HTERT RPE-1 (cell line): ENCODE results near the gene HILPDA.
"Not testable (repeated sequence)": the region's sequence is repeated elsewhere in the genome, so short reads cannot be mapped to it uniquely, and the experiment has no call there.

Source experiments
- in situ Hi-C: fragments of 300-500 bp; cut with MboI; formaldehyde crosslinking; loops from 4 replicates; pipeline ENCODE4 v1.14.3; 2020; ENCODE audit warnings: low sequenced_read_pairs

Gene HILPDA

DNA sequence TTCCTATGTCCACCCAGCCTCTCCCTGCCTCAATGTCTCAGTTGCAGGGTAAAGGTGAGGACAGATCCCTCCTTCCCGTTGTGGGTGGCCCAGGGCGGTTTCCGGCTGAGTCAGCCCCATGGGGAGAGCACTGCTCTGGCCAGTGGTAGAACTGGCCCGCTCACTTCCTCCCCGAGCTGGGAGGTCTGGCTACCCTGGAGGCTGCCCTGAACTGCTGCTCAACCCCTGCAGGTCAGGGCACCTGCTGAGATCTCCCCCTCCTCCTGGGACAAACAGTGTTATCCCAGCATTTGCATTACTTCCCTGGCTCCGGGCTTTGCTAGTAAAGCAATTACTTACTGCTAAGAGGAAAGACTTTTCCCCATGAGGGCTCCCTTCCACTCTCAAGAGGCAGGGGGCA is 24.5 kb upstream of the HILPDA start:
- in situ Hi-C loops, result no loop called here

DNA sequence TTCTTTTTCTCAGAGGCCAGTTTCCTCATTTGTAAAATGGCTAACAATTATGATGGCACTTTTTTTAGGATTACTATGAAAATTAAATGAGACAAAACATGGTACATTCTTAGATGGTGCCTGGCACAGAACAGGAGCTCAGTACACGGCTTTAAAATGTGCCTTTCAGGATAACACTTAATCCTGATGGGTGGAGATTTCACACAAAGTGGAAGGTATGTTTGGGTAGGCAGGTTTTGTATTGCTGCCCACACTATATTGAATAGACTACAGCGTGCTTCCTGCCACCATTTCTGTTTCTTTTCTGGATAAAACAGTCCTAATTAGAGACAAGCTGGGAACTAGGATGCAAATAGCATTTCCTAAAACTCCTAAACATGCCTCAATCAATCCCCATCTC is 23.9 kb upstream of the HILPDA start:
- in situ Hi-C loops, result no loop called here

DNA sequence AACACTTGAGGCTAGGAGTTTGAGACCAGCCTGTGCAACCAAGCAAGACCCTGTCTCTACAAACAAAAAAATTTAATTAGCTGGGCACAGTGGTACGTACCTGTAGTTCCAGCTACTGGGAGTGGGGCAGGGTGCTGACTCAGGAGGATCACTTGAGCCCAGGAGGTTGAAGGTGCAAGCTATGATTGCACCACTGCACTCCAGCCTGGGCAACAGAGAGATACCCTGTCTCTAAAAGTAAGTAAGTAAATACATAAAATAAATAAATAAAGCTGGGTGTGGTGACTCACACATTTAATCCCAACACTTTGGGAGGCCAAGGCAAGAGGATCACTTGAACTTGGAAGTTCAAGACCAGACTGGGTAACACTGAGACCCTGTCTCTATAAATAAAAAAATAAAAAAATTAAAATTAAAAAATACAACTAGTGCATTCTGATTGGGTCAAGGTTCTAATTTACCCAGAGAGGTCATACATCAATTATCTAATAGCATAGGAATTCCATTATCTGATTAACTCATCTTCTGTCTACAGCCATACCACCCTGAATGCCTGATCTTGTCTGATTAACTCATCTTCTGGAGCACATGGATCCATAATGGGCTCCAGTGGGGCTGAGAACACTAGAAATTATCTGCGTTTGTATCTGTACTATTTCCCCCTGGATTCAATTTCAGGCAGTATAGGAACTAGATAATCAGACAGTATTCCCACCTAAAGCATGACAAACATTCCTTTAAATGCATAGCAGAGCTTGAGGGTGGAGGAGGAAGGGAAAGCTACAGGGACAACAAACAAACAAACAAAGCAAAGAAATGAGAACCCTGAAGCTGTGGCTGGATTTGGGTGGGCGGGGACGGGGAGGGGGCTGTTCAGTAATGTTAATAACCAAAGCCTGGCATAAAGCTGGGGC is 21.0 kb upstream of the HILPDA start:
- in situ Hi-C loops, result no loop called here

DNA sequence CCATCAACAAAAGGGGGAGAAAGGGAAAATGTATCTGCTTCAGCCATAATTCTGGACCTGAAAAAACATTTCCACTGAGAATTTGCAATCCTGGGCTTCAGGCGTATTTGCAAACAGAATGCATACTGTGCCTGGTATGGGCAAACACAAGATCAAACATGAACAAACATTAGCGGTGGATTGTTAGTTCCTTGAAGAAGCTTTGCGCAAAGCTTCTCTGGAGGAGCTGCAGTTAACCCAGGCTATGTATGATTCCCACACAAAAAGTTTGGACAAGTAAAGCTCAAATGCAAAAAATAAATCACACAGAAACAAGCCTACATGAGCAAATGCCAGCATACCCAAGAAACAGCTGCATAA is 20.4 kb upstream of the HILPDA start:
- in situ Hi-C loops, result no loop called here

DNA sequence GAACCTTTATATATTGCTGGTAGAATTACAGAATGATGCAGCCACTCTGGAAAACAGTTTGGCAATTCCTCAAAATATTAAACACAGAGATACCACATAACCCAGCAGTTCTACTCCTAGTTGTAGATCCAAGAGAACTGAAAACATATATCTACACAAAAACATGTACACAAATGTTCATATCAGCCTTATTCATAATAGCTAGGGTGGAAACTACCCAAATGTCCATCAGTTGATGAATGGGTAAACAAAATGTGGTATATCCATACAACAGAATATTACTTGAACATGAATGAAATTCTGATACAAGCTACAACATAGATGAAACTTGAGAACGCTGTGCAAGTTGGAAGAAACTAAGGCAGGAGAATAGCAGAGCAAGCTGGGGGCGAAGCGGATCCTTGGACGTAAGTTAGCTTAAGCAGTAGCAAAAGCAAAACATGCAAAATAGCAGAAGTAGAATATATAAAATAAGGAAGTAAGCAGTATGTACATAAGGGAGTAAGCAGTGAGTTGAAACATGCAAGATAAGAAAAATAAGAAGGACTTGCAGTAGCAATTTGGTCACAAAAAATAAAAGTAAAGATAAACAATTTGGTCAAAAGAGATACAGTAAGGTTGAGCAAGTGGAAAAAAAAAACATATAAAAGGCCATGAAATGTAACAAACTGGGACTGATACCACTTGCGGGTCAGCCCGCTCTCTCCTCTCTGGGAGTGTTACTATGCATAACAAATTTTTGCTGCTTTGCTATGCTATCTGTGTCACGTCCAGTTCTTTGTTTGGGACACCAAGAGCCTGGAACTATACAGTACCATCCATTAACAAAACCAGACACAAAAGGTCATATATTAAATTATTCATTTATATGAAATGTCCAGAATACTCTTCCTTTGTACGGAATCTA is 18.0 kb upstream of the HILPDA start:
- in situ Hi-C loops, result no loop called here

DNA sequence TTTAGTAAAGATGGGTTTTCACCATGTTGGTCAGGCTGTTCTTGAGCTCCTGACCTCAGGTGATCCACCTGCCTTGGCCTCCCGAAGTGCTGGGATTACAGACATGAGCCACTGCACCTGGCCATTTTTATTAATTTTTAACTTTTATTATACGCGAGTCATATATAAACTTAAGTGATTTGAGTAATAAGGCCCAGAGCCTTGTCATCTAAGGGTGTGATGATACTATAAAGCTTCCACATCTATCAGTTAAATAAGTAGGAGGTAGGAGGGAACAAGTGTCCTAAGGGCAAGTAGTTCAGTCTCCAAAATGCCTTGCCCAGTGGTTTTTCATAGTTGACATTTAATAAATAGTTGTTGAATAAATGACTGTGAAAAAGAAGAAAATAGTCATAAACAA is 13.3 kb upstream of the HILPDA start:
- in situ Hi-C loops, result no loop called here

DNA sequence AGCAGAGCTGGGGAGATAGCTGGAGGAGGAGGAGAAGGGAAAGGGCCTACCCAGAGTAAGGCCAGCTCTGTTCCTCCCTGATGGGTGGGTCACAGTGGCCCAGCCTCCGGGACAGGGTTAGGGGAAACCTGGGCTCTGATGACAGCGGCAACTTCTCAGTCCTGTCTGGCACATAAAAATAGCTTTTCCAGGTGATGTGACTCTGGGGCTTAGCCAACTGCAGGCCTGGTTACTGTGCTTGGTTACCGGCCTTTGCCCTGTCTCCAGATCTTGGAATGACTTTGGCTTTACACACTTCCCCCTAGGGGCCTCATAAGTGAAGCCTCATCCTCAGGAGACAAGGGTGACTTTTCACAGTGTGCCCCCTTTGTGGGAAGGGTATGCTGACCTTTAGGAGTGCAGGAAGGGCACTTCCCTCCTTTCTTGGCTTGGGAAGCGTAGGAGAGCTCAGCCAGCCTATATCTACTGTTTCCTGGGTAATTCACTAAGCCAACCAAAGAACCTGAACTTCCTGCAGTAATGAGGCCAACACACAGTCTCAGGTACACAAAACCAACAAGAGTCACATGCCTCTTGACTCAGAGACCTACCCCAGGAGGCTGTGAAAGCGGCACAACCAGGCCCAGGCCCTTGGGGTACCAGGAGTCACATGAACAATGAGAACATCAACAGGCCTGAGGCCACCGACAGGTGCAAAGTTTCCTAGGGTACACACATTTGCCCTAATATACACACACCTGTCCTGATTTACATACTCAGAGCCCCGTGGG is 11.7 kb upstream of the HILPDA start:
- in situ Hi-C loops, result no loop called here

DNA sequence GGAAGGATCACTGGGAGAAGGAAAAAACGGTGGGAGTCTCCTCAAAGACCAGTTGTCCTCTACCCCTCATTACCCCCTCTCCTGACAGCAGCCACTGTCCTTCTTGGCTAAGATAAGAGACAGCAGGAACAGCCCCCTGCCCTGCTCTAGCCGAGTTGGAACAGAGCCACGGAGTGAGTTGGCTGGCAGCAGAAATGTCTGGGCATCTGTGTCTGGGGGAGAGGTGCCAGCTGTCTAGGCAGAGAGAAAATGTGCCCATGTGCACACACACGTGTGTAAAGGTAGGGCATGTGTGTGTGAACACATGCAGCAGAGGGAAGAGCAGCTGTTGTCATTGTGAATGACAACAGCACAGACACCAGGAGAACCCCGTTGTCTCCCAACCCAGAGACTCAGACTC is 9.4 kb upstream of the HILPDA start:
- in situ Hi-C loops, result no loop called here

DNA sequence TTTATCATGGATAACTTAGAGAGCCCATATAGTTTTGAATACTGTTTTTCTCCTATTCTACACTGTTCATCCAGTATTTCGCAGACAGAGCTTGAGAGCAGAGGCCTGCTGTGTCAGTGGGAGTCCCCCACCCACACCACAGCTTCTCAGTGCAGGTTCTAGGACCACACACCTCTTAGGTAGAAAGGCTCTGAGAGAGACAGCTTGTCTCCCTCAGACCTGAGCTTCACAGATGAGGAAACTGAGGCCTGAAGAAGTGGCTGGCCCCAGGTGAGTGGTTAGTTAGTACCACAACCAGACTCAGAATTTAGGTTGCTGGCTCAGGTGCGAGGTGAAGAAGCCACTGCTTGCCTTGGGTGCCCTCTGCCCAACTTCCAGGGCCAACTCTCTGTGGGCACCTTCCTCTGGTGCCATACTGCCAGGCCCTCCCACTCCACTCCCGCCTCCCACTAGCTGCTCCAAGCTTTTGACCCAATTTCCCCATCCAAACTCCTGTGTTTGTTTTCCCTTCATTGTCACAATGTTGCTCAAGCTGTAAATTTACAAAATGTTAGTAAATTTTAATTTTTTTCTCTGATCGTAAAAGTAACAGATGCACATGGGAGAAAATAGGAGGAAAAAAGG is 7.6 kb upstream of the HILPDA start:
- in situ Hi-C loops, result no loop called here

DNA sequence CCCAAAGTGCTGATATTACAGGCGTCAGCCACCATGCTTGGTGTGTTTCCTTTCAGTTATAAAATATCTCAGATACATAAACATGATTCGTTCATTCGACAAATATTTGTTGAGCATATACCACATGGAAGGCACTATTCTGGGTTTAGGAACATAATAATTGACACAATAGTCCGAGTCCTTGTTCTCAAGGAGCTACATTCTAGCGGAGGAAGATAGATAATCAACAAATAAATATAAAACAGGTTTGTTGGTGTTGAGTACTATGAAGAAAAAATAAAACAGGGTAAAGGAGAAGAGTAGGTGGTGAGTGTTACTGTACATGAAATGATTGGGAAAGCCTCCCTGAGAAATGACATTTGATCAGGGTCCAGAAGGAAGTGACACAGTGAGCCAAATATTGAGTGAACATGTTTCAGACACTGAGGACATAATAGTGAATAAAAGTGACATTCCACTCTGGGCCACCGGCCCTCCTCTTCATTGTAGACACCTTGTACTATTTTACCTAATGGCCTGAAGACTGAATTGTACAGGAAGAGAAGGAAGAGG is 6.9 kb upstream of the HILPDA start:
- in situ Hi-C loops, result no loop called here

DNA sequence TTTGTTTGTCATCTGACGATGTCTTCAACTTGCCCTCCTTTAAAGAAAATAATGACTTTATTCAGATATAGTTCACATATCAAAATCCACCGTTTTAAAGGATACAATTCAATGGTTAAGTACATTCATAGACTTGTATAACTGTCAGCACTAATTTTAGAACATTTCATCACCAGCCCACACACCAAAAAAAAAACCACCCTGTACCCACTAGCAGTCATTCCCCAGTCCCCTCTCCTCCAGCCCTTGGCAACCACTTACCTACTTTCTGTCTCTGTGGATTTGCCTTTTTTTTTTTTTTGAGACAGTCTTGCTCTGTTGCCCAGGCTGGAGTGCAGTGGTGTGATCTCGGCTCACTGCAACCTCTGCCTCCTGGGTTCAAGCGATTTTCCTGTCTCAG is 5.3 kb upstream of the HILPDA start:
- in situ Hi-C loops, result no loop called here

DNA sequence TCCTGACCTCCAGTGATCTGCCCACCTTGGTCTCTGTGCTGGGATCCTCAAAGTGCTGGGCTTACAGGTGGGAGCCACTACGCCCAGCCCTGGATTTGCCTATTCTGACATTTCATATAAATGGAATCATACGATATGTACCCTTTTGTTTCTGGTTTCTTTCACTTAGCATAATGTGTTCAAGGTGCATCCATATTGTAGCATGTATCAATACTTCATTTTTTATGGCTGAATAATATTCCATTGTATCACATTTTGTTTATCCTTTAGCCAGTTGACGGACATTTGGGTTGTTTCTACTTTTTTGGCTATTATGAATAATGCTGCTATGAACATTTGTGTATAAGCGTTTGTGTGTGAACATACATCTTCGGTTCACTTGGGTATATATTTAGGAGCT is 4.8 kb upstream of the HILPDA start:
- in situ Hi-C loops, result no loop called here

DNA sequence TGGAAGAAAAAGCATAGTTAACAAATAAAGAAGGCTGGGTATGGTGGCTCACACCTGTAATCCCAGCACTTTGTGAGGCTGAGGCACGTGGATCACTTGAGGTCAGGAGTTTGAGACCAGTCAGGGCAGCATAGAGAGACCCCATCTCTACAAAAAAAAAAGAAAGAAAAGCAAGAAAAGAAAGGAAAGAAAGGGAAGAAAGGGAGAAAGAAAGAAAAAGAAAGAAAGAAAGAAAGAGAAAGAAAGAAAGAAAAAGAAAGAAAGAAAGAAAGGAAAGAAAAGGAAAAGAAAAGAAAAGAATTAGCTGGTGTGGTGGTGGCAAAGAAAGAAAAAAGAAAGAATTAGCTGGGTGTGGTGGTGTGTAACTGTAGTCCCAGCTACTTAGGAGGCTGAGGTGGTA is 3.1 kb upstream of the HILPDA start:
- in situ Hi-C loops, result no loop called here

DNA sequence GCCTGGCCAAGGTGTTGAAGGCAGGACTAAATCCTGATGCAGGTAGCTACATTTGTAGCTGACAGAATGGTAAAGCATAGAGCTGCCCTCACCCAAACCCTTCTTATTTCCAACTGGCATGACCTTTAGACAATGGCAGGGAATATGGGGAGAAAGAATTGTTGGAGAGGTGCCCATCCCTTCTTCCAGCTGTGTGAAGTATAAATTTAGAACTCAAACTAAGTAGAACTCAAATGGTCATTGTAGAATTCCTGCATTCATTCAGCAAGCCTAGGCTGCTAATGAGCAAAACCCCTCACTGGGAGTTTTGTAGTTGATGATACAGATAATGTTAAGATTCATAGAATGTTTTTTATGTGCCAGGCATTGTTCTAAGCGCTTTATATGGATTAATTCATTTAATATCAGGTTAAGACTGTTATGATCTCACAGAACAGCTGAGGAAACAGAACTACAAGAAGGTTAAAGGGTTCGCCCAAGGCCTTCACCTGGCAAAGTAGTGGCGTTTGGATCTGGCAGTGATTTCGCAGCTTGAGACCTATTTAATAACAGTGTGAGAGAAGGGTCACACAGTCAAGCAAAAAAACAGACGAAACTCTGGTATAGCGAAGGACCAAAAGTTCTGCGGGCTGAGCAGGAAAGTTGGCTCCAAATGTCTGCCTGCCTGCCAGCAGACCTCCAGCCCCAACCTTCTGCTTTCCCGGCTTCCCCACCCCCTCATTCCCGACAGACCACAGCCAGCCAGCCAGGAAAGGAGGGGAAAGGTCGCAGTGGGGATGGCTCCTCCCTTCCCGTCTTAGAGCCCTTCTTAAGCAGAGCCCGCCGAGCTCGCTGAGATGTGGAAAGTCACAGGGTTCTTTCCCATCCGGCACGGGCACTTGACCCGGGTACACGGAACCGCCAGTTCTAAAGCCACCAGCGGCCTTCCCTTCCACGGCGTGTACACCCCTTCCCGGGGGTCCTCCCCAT is 1.6 kb upstream of the HILPDA start:
- in situ Hi-C loops, result no loop called here

DNA sequence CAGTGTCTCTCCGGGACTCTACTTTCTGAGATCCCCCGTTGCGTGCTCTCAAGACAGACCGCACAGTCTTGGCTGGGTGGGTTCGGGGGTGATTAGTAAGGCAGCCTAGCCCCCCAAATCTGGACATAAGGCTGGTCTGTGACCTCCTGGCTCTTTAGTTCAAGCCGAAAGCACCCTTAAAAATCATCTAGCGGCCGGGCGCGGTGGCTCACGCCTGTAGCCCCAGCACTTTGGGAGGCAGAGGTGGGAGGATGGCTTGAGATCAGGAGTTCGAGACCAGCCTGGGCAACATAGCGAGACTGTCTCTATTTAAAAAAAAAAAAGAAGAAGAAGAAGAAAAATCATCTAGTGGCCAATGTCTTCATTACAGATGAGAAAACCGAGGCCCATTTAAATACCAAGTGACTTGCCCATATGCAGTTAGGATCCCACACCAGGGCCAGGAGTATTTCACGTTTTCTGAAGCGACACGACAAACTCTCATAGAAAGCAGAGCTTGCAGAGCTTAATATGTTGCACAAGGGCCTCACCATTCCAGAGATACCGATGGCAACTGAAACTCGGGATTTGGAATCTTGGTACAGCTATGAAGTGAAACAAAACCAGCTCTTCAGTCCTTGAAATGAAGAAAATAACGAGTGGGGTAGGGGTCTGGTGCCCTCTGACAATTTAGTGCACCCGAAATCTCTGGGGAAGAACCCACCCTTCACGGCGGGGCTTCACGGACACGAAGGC is 703 bp upstream of the HILPDA start:
- in situ Hi-C loops, result no loop called here

DNA sequence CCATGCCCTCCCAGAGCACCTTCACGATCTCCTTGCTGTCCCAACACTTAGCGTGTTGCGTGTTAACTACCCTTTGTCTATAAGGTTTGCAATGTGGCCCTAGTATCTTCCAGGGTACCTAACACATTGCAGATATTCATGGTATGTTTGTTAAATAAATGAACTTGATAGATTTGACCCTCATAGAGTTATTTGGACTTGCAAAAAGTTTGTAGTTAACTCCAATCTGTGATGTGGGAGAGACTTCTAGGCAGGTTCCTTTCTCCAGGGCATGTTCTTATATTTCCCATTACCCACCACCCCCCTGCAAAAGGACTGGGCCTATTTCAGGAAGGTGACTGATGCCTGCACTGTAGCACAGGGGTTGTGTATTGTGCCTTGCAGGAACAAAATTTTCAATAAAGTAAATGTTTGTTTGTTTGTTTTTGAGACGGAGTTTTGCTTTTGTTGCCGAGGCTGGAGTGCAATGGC is 612 bp downstream of the HILPDA start:
- in situ Hi-C loops, result no loop called here

DNA sequence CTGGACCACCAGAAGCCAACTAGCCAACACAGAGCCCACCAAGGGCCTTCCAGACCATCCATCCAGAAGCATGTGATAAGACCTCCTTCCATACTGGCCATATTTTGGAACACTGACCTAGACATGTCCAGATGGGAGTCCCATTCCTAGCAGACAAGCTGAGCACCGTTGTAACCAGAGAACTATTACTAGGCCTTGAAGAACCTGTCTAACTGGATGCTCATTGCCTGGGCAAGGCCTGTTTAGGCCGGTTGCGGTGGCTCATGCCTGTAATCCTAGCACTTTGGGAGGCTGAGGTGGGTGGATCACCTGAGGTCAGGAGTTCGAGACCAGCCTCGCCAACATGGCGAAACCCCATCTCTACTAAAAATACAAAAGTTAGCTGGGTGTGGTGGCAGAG is 1.7 kb downstream of the HILPDA start:
- in situ Hi-C loops, result not testable (repeated sequence)

DNA sequence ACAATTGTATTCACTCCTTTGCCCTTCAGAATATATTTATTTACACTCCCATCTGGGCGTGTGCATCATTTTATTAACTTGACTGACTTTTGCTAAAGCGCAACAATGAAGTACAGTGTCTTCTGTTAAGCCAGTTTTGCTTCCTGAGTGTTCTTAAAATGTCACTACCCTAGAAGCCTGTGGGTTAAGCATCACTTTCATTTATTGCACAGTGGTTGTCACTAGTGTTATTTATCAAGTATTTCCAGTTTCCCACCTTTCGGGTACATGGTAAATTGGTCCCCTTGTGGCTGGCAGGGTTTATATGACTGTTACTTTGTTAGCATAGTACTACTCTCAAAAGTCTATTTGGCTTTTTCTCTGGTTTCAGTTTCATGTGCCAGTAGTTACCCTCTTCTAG is 3.3 kb downstream of the HILPDA start:
- in situ Hi-C loops, result no loop called here
